Neural cell (in vitro differentiated cells): ENCODE measurements around the gene DUSP7. TPM values are rescaled to one million over a fixed set of nuclear protein-coding genes. Genes with fewer than 3 reads are reported as not detected.

Experiments used
- H2AFZ ChIP-seq: fragments of 200-600, 300-800 bp; sonication (generic), shearing (Covaris generic); 2 replicates; pipeline ENCODE4 v1.6.0; 2014; ENCODE audit warnings: low read depth, mild to moderate bottlenecking, antibody characterized with exemption, low read length, moderate library complexity
- H3F3A ChIP-seq: fragments of 200-600 bp; shearing (Covaris generic); 2 replicates; pipeline ENCODE4 v1.6.1; 2016; ENCODE audit warnings: mild to moderate bottlenecking, moderate library complexity, mixed read lengths, antibody characterized with exemption, low read length; ENCODE audit not compliant: insufficient read depth, poor library complexity, severe bottlenecking
- H3K27ac ChIP-seq: fragments of 200-600, 300-800 bp; sonication (generic), shearing (Covaris generic); 2 replicates; pipeline ENCODE4 v1.5.1; 2014; ENCODE audit warnings: mild to moderate bottlenecking, low read length, moderate library complexity
- H3K27me3 ChIP-seq: fragments of 300-800, 200-600 bp; sonication (generic), shearing (Covaris generic); 2 replicates; pipeline ENCODE4 v1.6.0; 2014; ENCODE audit warnings: mild to moderate bottlenecking, low read depth, low read length, moderate library complexity; ENCODE audit not compliant: insufficient read depth
- H3K36me3 ChIP-seq: fragments of 300-800, 200-600 bp; sonication (generic), shearing (Covaris generic); 2 replicates; pipeline ENCODE4 v1.5.1; 2014; ENCODE audit warnings: mild to moderate bottlenecking, antibody characterized with exemption, low read length, moderate library complexity; ENCODE audit not compliant: insufficient read depth
- H3K4me2 ChIP-seq: fragments of 300-800, 200-600 bp; sonication (generic), shearing (Covaris generic); 2 replicates; pipeline ENCODE4 v1.6.0; 2014; ENCODE audit warnings: mild to moderate bottlenecking, low read length
- H3K4me3 ChIP-seq: fragments of 300-800, 200-600 bp; sonication (generic), shearing (Covaris generic); 2 replicates; pipeline ENCODE4 v1.5.1; 2014; ENCODE audit warnings: mild to moderate bottlenecking, low read length, moderate library complexity
- H3K79me2 ChIP-seq: fragments of 200-600 bp; shearing (Covaris generic); replicated peaks from 2 replicates; pipeline ENCODE4 v1.6.0; 2014; ENCODE audit warnings: mild to moderate bottlenecking, low read length, moderate library complexity; ENCODE audit not compliant: insufficient read depth
- H3K9ac ChIP-seq: fragments of 300-800, 200-600 bp; sonication (generic), shearing (Covaris generic); 2 replicates; pipeline ENCODE4 v1.6.1; 2016; ENCODE audit warnings: mild to moderate bottlenecking, low read length, mixed read lengths
- H3K9me2 ChIP-seq: fragments of 200-600 bp; shearing (Covaris generic); 2 replicates; pipeline ENCODE4 v1.6.1; 2016; ENCODE audit warnings: mild to moderate bottlenecking, low read length, mixed read lengths; ENCODE audit not compliant: insufficient read depth
- H3K9me3 ChIP-seq: fragments of 200-600, 300-800 bp; sonication (generic), shearing (Covaris generic); 2 replicates; pipeline ENCODE4 v1.6.1; 2016; ENCODE audit warnings: mild to moderate bottlenecking, mixed run types, low read length, moderate library complexity, mixed read lengths
- H4K20me1 ChIP-seq: fragments of 200-600 bp; shearing (Covaris generic); 2 replicates; pipeline ENCODE4 v1.6.1; 2016; ENCODE audit warnings: mild to moderate bottlenecking, mixed run types; ENCODE audit not compliant: insufficient read depth
- CTCF ChIP-seq: fragments of 450-650 bp; IDR thresholded peaks from 2 replicates; pipeline ENCODE4 v1.5.1; 2014; ENCODE audit warnings: antibody characterized with exemption, mild to moderate bottlenecking, moderate library complexity; ENCODE audit not compliant: poor library complexity, severe bottlenecking
- EP300 ChIP-seq: fragments of 450-650 bp; conservative IDR thresholded peaks from 2 replicates; pipeline ENCODE4 v1.6.1; 2014; ENCODE audit warnings: antibody characterized with exemption, mild to moderate bottlenecking, moderate library complexity; ENCODE audit not compliant: poor library complexity, severe bottlenecking
- EZH2 ChIP-seq: fragments of 200-600, 300-800 bp; shearing (Covaris generic), sonication (generic); IDR thresholded peaks from 2 replicates; pipeline ENCODE4 v1.6.1; 2014; ENCODE audit warnings: antibody characterized with exemption, low read length, borderline replicate concordance, mild to moderate bottlenecking; ENCODE audit not compliant: insufficient read depth, poor library complexity, severe bottlenecking
- MXI1 ChIP-seq: fragments of 450-650 bp; conservative IDR thresholded peaks from 2 replicates; pipeline ENCODE4 v1.6.1; 2014; ENCODE audit warnings: antibody characterized with exemption, mild to moderate bottlenecking; ENCODE audit not compliant: poor library complexity, severe bottlenecking
- POLR2AphosphoS5 ChIP-seq: IDR thresholded peaks from 2 replicates; pipeline ENCODE4 v1.6.1; 2012
- RAD21 ChIP-seq: fragments of 450-650 bp; conservative IDR thresholded peaks from 2 replicates; pipeline ENCODE4 v1.6.1; 2014; ENCODE audit warnings: antibody characterized with exemption, mild to moderate bottlenecking, moderate library complexity
- REST ChIP-seq: IDR thresholded peaks from 2 replicates; pipeline ENCODE4 v1.6.1; 2012; ENCODE audit warnings: borderline replicate concordance
- SMC3 ChIP-seq: fragments of 450-650 bp; conservative IDR thresholded peaks from 2 replicates; pipeline ENCODE4 v1.6.1; 2014; ENCODE audit warnings: antibody characterized with exemption, mild to moderate bottlenecking, moderate library complexity; ENCODE audit not compliant: poor library complexity
- TAF1 ChIP-seq: IDR thresholded peaks from 2 replicates; pipeline ENCODE4 v1.6.1; 2012; ENCODE audit warnings: low read depth
- polyA plus RNA-seq: library from polyadenylated mRNA; depleted of rRNA; stranded (reverse); fragments of >200 nt; gene quantifications from 2 replicates; pipeline ENCODE4 v1.2.3, GENCODE V29; 2014

Gene DUSP7
- polyA plus RNA-seq, 1 donor from 2014 or later: 8.5 TPM

DNA sequence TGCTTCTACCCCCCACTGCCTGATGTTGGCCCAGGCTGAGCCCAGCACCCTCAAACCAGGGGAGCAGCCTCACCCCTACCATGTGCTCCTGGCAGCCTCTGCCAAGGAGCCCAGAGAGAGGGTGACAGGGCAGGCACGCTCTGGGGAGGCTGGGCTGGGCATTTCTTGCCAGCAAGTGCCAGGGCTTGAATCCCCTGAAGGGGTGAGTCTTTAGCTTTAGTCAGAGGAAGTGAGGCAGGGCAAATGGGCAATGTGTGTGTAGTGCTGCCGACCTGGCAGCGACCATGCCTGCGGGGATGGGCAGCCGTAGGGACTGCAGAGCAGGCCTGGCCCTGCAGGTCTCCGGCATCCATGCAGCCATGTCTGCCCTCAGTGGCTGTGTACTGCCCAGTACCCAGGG lies 18.1 kb downstream of the DUSP7 start:
- Histone ChIP-seq H3F3A (no peaks in the 10 kb centered on the region), H3K9me3 (no peaks in the 10 kb centered on the region), H3K4me3 (no peak overlapping the region), H3K79me2 (no peaks in the 10 kb centered on the region), H3K36me3 (no peaks in the 10 kb centered on the region), H3K9ac (no peak overlapping the region), H3K4me2 (no peak overlapping the region), H2AFZ (no peak overlapping the region), H3K9me2 (no peaks in the 10 kb centered on the region), H4K20me1 (no peaks in the 10 kb centered on the region), H3K27me3 (no peaks in the 10 kb centered on the region), H3K27ac (no peak overlapping the region)
- TF ChIP-seq EP300: no peak
- TF ChIP-seq SMC3: no peak
- TF ChIP-seq MXI1: no peak
- no peak for TF ChIP-seq REST
- no peak for TF ChIP-seq TAF1
- TF ChIP-seq CTCF: no peak
- TF ChIP-seq RAD21: no peak
- no peak for TF ChIP-seq POLR2AphosphoS5
- no peak for TF ChIP-seq EZH2

DNA sequence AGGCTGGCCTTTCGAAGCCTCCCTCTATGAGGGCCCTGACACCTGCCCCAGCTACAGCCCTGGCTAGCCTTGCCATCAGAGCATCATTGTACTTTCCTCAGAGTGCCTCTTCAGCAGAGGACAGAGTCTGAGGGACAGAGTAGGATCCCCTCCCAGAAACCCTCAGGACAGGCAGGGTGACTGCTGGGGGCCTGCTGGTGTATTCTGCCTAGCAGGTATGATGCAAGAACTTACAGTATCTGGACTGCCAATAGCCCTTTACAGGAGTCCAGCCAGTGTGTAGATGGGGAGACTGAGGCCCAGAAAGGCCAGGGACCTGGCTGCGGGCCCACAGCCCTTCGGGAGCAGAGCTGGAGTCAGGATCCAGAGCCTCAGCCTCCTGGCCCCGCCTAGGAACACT lies 19.1 kb downstream of the DUSP7 start:
- Histone ChIP-seq H3K9me3 (no peaks in the 10 kb centered on the region), H3K4me2 (no peak overlapping the region), H3K9ac (no peak overlapping the region), H2AFZ (no peak overlapping the region), H3K9me2 (no peaks in the 10 kb centered on the region), H3K27ac (no peak overlapping the region), H3K4me3 (no peak overlapping the region), H4K20me1 (no peaks in the 10 kb centered on the region), H3K79me2 (no peaks in the 10 kb centered on the region), H3F3A (no peaks in the 10 kb centered on the region), H3K27me3 (no peaks in the 10 kb centered on the region), H3K36me3 (no peaks in the 10 kb centered on the region)
- TF ChIP-seq RAD21 (no peak), MXI1 (no peak), EP300 (no peak), REST (no peak), SMC3 (no peak), TAF1 (no peak), POLR2AphosphoS5 (no peak), CTCF (no peak), EZH2 (no peak)
